ENCODE results near the gene HIP1. TPM values are rescaled to one million over a fixed set of nuclear protein-coding genes. Genes with fewer than 3 reads are reported as not detected.

Gene HIP1
- total and polyA plus RNA-seq, 2 of the 13 experiments (the other 11 are each of a cell fraction or from before 2014, with no cell fraction given) = 4.5 to 6.2 TPM

DNA sequence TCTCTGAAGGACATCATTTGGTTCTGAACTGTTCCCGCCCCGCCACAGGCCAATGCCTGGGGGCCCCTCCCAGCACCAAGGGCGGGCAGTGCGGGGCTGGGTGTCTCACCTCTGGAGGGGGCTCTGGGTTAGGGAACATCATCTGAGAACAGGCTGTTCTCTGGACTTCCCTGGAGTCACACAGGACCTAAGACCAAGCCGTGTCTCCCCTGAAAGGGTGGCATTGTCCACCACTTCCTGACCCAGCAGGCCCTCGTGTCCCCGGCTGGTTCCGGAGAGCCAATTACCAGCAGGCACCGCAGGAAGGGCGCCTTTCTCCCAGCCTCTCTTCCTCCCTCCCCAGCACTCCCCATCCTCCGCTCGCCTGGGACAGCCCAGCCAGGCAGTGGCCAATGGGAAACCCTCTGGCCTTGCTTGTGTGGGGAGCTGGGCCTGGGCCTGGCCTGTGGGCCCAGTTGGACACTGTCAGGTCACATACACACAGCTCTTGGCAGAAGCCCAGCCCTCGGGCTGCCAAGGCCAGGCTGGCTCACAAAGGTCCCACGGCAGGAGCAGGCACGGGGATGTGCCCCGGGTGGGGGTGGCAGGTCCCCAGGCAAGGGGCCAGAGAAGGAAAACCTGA is 127.1 kb downstream of the HIP1 start (continued):
- TF ChIP-seq, protein P1, sequence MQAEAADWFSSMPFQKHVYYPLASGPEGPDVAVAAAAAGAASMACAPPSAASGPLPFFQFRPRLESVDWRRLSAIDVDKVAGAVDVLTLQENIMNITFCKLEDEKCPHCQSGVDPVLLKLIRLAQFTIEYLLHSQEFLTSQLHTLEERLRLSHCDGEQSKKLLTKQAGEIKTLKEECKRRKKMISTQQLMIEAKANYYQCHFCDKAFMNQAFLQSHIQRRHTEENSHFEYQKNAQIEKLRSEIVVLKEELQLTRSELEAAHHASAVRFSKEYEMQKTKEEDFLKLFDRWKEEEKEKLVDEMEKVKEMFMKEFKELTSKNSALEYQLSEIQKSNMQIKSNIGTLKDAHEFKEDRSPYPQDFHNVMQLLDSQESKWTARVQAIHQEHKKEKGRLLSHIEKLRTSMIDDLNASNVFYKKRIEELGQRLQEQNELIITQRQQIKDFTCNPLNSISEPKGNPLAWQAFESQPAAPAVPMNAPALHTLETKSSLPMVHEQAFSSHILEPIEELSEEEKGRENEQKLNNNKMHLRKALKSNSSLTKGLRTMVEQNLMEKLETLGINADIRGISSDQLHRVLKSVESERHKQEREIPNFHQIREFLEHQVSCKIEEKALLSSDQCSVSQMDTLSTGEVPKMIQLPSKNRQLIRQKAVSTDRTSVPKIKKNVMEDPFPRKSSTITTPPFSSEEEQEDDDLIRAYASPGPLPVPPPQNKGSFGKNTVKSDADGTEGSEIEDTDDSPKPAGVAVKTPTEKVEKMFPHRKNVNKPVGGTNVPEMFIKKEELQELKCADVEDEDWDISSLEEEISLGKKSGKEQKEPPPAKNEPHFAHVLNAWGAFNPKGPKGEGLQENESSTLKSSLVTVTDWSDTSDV (CRISPR knock-in tag; IDR thresholded peaks at IDR 0.05) = no peak
- TF ChIP-seq NR2F2 (IDR thresholded peaks at IDR 0.05; ENCODE audit: borderline replicate concordance, low read depth) = no peak
- TF ChIP-seq MAZ (IDR thresholded peaks at IDR 0.05; ENCODE audit: borderline replicate concordance, low read depth, low read length) = peak; percentile 5; the same call in 1 of the 2 replicates
- peak; percentile 49 for TF ChIP-seq MAZ (CRISPR knock-in tag; IDR thresholded peaks at IDR 0.05; ENCODE audit: low read depth)
- TF ChIP-seq MAFG (CRISPR knock-in tag; IDR thresholded peaks at IDR 0.05) = no peak
- TF ChIP-seq, protein P2, sequence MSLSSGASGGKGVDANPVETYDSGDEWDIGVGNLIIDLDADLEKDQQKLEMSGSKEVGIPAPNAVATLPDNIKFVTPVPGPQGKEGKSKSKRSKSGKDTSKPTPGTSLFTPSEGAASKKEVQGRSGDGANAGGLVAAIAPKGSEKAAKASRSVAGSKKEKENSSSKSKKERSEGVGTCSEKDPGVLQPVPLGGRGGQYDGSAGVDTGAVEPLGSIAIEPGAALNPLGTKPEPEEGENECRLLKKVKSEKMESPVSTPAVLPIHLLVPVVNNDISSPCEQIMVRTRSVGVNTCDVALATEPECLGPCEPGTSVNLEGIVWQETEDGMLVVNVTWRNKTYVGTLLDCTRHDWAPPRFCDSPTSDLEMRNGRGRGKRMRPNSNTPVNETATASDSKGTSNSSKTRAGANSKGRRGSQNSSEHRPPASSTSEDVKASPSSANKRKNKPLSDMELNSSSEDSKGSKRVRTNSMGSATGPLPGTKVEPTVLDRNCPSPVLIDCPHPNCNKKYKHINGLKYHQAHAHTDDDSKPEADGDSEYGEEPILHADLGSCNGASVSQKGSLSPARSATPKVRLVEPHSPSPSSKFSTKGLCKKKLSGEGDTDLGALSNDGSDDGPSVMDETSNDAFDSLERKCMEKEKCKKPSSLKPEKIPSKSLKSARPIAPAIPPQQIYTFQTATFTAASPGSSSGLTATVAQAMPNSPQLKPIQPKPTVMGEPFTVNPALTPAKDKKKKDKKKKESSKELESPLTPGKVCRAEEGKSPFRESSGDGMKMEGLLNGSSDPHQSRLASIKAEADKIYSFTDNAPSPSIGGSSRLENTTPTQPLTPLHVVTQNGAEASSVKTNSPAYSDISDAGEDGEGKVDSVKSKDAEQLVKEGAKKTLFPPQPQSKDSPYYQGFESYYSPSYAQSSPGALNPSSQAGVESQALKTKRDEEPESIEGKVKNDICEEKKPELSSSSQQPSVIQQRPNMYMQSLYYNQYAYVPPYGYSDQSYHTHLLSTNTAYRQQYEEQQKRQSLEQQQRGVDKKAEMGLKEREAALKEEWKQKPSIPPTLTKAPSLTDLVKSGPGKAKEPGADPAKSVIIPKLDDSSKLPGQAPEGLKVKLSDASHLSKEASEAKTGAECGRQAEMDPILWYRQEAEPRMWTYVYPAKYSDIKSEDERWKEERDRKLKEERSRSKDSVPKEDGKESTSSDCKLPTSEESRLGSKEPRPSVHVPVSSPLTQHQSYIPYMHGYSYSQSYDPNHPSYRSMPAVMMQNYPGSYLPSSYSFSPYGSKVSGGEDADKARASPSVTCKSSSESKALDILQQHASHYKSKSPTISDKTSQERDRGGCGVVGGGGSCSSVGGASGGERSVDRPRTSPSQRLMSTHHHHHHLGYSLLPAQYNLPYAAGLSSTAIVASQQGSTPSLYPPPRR (CRISPR knock-in tag; IDR thresholded peaks at IDR 0.05; ENCODE audit: borderline replicate concordance) = peak; percentile 31; the same call in 1 of the 2 replicates
- TF ChIP-seq, protein P3, sequence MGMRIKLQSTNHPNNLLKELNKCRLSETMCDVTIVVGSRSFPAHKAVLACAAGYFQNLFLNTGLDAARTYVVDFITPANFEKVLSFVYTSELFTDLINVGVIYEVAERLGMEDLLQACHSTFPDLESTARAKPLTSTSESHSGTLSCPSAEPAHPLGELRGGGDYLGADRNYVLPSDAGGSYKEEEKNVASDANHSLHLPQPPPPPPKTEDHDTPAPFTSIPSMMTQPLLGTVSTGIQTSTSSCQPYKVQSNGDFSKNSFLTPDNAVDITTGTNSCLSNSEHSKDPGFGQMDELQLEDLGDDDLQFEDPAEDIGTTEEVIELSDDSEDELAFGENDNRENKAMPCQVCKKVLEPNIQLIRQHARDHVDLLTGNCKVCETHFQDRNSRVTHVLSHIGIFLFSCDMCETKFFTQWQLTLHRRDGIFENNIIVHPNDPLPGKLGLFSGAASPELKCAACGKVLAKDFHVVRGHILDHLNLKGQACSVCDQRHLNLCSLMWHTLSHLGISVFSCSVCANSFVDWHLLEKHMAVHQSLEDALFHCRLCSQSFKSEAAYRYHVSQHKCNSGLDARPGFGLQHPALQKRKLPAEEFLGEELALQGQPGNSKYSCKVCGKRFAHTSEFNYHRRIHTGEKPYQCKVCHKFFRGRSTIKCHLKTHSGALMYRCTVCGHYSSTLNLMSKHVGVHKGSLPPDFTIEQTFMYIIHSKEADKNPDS (CRISPR knock-in tag; IDR thresholded peaks at IDR 0.05) = no peak
- no peak for TF ChIP-seq ZNF3 (CRISPR knock-in tag; IDR thresholded peaks at IDR 0.05)
- TF ChIP-seq ZNF773 (CRISPR knock-in tag; IDR thresholded peaks at IDR 0.05; ENCODE audit: borderline replicate concordance) = no peak
- TF ChIP-seq ZNF274 (CRISPR knock-in tag; IDR thresholded peaks at IDR 0.05) = no peak; the same call in 1 of the 2 replicates
- 0 out of 2 replicates have a peak, but pooled peaks have one; percentile 12 for TF ChIP-seq FOXK1 (CRISPR knock-in tag; IDR thresholded peaks at IDR 0.05; ENCODE audit: borderline replicate concordance, low read depth)
- TF ChIP-seq SP140L (CRISPR knock-in tag; IDR thresholded peaks at IDR 0.05; ENCODE audit: borderline replicate concordance) = no peak
- no peak for TF ChIP-seq ZNF572 (CRISPR knock-in tag; IDR thresholded peaks at IDR 0.05)
- TF ChIP-seq, protein P4, sequence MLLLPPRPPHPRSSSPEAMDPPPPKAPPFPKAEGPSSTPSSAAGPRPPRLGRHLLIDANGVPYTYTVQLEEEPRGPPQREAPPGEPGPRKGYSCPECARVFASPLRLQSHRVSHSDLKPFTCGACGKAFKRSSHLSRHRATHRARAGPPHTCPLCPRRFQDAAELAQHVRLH (CRISPR knock-in tag; IDR thresholded peaks at IDR 0.05; ENCODE audit: borderline replicate concordance, low read depth) = peak; percentile 57; the same call in 1 of the 2 replicates
- no peak for TF ChIP-seq ZNF747 (CRISPR knock-in tag; IDR thresholded peaks at IDR 0.05; ENCODE audit: borderline replicate concordance)
- TF ChIP-seq TBX3 (IDR thresholded peaks at IDR 0.05; ENCODE audit: borderline replicate concordance) = no peak
- no peak for TF ChIP-seq ZNF678 (CRISPR knock-in tag; IDR thresholded peaks at IDR 0.05)
- no peak for TF ChIP-seq ZNF549 (CRISPR knock-in tag; IDR thresholded peaks at IDR 0.05)
- TF ChIP-seq TMF1 (CRISPR knock-in tag; IDR thresholded peaks at IDR 0.05; ENCODE audit: low read depth) = no peak

Measured in HepG2 (cell line).